ENCODE results near the gene SENP5. TPM values are rescaled to one million over a fixed set of nuclear protein-coding genes. Genes with fewer than 3 reads are reported as not detected.

Gene SENP5
- total RNA-seq, 1 donor from 2014 or later, result 36.2 TPM

DNA sequence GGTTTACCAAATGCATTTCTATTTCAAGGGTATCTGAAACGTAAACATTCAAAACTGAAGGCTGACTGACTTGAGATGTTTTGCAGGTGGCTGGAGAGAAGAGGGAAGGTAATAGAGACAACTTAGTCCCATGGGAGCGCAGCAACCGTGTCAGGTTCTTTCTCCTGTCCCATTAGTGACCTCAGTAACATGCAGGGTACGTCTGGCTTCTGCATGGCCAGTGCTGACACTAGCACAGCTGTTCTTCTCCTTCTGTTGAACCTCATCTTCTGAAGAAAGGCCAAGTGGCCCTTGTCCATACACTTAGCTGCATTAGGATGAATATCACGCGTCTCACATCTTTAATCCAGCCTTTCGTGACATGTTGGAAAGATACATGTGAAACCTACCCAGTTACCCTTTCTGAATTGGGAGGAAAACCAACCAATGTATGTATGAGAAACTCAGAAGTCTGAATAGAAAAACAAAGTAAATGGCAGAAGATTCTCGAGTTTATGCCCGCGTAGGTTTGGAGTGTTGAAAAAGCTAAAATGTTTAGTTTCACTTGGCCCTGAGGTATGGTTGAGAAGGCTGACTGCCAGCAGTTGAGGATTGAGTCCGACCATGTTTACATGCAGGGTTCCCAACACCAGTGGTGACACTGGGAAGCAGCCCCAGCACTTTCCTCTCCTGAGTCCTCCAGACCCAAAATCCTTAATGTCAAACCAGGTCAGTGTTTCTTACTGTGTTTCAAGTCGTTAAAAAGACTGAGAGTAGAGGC lies 64.3 kb downstream of the SENP5 start:
- Mint-ChIP-seq H3K4me3 (ENCODE audit: unreplicated experiment) (no peak overlapping the region), H3K9me3 (ENCODE audit: low read depth) (no peaks in the 10 kb centered on the region), H3K4me1 (ENCODE audit: low read depth) (no peaks in the 10 kb centered on the region), H3K27me3 (ENCODE audit: low read depth) (no peaks in the 10 kb centered on the region), H3K36me3 (ENCODE audit: low read depth) (peaks cover 36% of the 10 kb centered on the region), H3K27ac (ENCODE audit: unreplicated experiment) (no peak overlapping the region)
- no peak for DNase-seq (ENCODE audit: low spot score)
- TF ChIP-seq, protein P1, sequence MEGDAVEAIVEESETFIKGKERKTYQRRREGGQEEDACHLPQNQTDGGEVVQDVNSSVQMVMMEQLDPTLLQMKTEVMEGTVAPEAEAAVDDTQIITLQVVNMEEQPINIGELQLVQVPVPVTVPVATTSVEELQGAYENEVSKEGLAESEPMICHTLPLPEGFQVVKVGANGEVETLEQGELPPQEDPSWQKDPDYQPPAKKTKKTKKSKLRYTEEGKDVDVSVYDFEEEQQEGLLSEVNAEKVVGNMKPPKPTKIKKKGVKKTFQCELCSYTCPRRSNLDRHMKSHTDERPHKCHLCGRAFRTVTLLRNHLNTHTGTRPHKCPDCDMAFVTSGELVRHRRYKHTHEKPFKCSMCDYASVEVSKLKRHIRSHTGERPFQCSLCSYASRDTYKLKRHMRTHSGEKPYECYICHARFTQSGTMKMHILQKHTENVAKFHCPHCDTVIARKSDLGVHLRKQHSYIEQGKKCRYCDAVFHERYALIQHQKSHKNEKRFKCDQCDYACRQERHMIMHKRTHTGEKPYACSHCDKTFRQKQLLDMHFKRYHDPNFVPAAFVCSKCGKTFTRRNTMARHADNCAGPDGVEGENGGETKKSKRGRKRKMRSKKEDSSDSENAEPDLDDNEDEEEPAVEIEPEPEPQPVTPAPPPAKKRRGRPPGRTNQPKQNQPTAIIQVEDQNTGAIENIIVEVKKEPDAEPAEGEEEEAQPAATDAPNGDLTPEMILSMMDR (IDR thresholded peaks at IDR 0.05), result no peak

- Mint-ChIP-seq H3K36me3 (ENCODE audit: low read depth) (peaks cover 39% of the 10 kb centered on the region), H3K4me3 (ENCODE audit: unreplicated experiment) (no peak overlapping the region), H3K4me1 (ENCODE audit: low read depth) (no peaks in the 10 kb centered on the region), H3K27ac (ENCODE audit: unreplicated experiment) (no peak overlapping the region), H3K27me3 (ENCODE audit: low read depth) (no peaks in the 10 kb centered on the region), H3K9me3 (ENCODE audit: low read depth) (no peaks in the 10 kb centered on the region)
- TF ChIP-seq, protein P1 (IDR thresholded peaks at IDR 0.05), result no peak
- DNase-seq (ENCODE audit: low spot score), result no peak
Observed at GRCh38 chr3:196932600-196932999, 64.9 kb downstream of the SENP5 start.

- H3K36me3 Mint-ChIP-seq (ENCODE audit: low read depth), result peaks cover 39% of the 10 kb centered on the region
- H3K27me3 Mint-ChIP-seq (ENCODE audit: low read depth), result no peaks in the 10 kb centered on the region
- DNase-seq (ENCODE audit: low spot score), result no peak
- no peak overlapping the region for H3K4me3 Mint-ChIP-seq (ENCODE audit: unreplicated experiment)
- H3K4me1 Mint-ChIP-seq (ENCODE audit: low read depth), result peaks cover 22% of the 10 kb centered on the region
- H3K9me3 Mint-ChIP-seq (ENCODE audit: low read depth), result no peaks in the 10 kb centered on the region
- TF ChIP-seq, protein P1 (IDR thresholded peaks at IDR 0.05), result no peak
- no peak overlapping the region for H3K27ac Mint-ChIP-seq (ENCODE audit: unreplicated experiment)
Observed at GRCh38 chr3:196936288-196936687, 68.6 kb downstream of the SENP5 start.

- Mint-ChIP-seq H3K9me3 (ENCODE audit: low read depth) (no peaks in the 10 kb centered on the region), H3K27ac (ENCODE audit: unreplicated experiment) (no peak overlapping the region), H3K36me3 (ENCODE audit: low read depth) (peaks cover 32% of the 10 kb centered on the region), H3K27me3 (ENCODE audit: low read depth) (no peaks in the 10 kb centered on the region), H3K4me3 (ENCODE audit: unreplicated experiment) (no peak overlapping the region), H3K4me1 (ENCODE audit: low read depth) (peaks cover 28% of the 10 kb centered on the region)
- no peak for DNase-seq (ENCODE audit: low spot score)
- TF ChIP-seq, protein P1 (IDR thresholded peaks at IDR 0.05), result no peak
Observed at GRCh38 chr3:196938124-196938523, 70.4 kb downstream of the SENP5 start.

DNA sequence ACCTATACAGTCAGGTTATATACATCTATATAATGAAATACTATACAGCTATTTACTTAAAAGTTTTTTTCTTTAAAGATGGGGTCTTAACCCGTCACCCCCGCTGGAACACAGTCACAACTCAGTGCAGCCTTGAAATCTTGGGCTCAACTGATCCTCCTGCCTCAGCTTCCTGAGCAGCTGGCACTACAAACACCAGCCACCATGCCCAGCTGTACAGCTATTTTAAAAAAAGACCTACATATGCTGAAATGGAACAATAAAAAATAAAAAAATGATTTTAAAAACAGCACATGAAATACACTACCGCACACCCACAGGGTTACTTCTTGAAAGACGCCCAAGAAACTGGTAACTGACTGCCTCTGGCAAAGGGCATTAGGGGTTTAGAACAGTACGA lies 70.9 kb downstream of the SENP5 start:
- H3K27ac Mint-ChIP-seq (ENCODE audit: unreplicated experiment), result no peak overlapping the region
- no peak for DNase-seq (ENCODE audit: low spot score)
- H3K9me3 Mint-ChIP-seq (ENCODE audit: low read depth), result no peaks in the 10 kb centered on the region
- H3K36me3 Mint-ChIP-seq (ENCODE audit: low read depth), result peaks cover 30% of the 10 kb centered on the region
- H3K4me3 Mint-ChIP-seq (ENCODE audit: unreplicated experiment), result no peak overlapping the region
- peaks cover 33% of the 10 kb centered on the region for H3K4me1 Mint-ChIP-seq (ENCODE audit: low read depth)
- H3K27me3 Mint-ChIP-seq (ENCODE audit: low read depth), result no peaks in the 10 kb centered on the region
- TF ChIP-seq, protein P1 (IDR thresholded peaks at IDR 0.05), result no peak
